ENCODE data around the gene DYNLL2.
A peak's percentile ranks its signal among the peaks of the same experiment; 100 is the strongest.

DYNLL2 gene

DNA sequence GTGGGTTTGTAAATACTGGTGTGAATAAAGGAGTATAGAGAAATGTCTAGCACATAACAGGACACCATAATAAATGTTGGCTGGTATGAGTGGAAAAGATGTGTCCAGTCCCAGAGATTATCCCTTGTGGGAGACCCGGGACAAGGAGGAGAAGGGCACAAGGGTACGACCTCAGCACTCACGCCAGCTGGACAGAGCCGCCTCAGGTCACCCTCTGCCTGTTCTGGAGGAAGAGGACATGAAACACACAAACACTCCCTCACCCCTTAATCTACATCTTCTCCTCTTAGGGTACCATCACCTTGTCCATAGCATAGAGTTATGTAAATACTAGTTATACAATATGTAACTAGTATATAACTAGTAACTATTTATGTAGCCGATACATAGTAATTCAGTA, 26.8 kb downstream of the DYNLL2 start:
- no peak overlapping the region for H3K4me3 ChIP-seq (ENCODE audit: low read depth, low read length)
- TF ChIP-seq, protein P1, sequence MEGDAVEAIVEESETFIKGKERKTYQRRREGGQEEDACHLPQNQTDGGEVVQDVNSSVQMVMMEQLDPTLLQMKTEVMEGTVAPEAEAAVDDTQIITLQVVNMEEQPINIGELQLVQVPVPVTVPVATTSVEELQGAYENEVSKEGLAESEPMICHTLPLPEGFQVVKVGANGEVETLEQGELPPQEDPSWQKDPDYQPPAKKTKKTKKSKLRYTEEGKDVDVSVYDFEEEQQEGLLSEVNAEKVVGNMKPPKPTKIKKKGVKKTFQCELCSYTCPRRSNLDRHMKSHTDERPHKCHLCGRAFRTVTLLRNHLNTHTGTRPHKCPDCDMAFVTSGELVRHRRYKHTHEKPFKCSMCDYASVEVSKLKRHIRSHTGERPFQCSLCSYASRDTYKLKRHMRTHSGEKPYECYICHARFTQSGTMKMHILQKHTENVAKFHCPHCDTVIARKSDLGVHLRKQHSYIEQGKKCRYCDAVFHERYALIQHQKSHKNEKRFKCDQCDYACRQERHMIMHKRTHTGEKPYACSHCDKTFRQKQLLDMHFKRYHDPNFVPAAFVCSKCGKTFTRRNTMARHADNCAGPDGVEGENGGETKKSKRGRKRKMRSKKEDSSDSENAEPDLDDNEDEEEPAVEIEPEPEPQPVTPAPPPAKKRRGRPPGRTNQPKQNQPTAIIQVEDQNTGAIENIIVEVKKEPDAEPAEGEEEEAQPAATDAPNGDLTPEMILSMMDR (IDR thresholded peaks at IDR 0.05; ENCODE audit: borderline replicate concordance, insufficient read depth, low read depth, low read length): no peak

DNA sequence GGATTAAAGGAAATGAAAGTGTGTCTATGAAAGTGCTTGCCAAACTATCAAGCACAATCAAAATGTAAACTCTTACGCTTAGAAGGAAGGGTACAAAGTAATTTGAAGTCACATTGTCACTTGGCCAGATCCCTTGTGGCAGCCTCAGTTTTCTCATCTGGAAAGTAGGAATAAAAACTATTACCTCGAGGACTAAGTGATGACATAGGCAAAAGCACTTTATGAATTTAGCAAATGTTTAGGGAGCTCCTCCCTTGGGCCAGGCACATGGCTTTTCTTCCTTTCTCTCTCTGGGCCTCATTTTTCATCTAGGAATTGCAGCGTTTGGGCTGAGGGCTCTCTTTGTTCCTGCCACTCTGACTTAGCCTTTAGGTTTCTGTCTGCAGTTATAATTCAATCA, 28.5 kb downstream of the DYNLL2 start:
- no peak overlapping the region for H3K4me3 ChIP-seq (ENCODE audit: low read depth, low read length)
- TF ChIP-seq, protein P1 (IDR thresholded peaks at IDR 0.05; ENCODE audit: borderline replicate concordance, insufficient read depth, low read depth, low read length): no peak

DNA sequence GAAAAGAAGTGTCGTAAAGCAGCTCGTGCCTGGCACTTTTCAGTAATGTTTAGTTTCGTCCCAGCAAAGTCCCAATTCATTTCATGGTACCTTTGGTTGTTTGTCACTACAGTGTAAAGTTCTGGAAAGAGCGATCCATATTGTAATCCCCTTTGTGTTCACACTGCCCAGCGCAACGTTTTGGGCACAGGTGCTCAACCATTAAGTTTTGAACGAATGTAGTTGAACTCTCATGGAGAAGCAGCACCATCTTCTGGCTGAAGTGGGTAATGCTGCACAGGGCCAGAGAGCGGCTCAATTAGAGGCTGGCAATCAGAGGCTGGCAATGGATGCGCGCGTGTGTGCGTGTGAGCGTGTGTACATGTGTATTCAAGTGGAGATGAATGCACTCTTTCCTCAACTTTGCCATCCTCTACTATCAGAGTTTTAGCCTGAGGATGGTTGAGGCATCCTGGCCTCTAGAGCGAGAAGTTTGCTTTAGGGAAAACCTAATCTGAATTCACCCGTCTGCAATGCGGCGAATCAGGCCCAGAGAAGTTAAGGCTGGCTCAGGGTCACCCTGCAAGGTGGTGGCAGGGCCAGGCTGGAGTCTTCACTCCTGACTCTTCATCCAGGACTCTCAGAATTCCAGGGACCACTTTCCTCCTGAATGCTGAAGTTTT, 29.9 kb downstream of the DYNLL2 start:
- no peak overlapping the region for H3K4me3 ChIP-seq (ENCODE audit: low read depth, low read length)
- TF ChIP-seq, protein P1 (IDR thresholded peaks at IDR 0.05; ENCODE audit: borderline replicate concordance, insufficient read depth, low read depth, low read length): peak; percentile 87

GRCh38 chr17:58113947-58114346, 30.7 kb downstream of the DYNLL2 start:
- H3K4me3 ChIP-seq (ENCODE audit: low read depth, low read length): no peak overlapping the region
- TF ChIP-seq, protein P1 (IDR thresholded peaks at IDR 0.05; ENCODE audit: borderline replicate concordance, insufficient read depth, low read depth, low read length): no peak

DNA sequence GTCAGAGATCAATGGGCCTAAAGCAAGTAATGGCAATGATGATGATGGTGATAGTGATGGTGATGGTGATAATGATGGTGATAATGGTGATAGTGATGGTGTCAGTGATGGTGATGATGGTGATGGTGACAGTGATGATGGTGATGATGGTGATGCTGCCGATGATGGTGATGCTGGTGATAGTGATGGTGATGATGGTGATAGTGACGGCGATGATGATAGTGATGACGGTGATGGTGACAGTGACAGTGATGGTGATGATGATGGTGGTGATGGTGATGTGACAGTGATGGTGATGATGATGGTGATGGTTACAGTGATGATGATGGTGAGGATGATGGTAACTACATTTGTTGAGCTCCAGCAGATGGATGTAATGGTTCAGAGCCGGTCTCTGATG, 34.2 kb downstream of the DYNLL2 start:
- H3K4me3 ChIP-seq (ENCODE audit: low read depth, low read length): no peak overlapping the region
- TF ChIP-seq, protein P1 (IDR thresholded peaks at IDR 0.05; ENCODE audit: borderline replicate concordance, insufficient read depth, low read depth, low read length): no peak

GRCh38 chr17:58119491-58119890, 36.3 kb downstream of the DYNLL2 start:
- no peak overlapping the region for H3K4me3 ChIP-seq (ENCODE audit: low read depth, low read length)
- TF ChIP-seq, protein P1 (IDR thresholded peaks at IDR 0.05; ENCODE audit: borderline replicate concordance, insufficient read depth, low read depth, low read length): no peak

GRCh38 chr17:58120195-58120822, 37.1 kb downstream of the DYNLL2 start:
- H3K4me3 ChIP-seq (ENCODE audit: low read depth, low read length): no peak overlapping the region
- TF ChIP-seq, protein P1 (IDR thresholded peaks at IDR 0.05; ENCODE audit: borderline replicate concordance, insufficient read depth, low read depth, low read length): no peak
